Panc1 (cell line): Measurements from ENCODE around the gene LCE7A.

Source experiments
- CTCF ChIP-seq: fragments of 450-650 bp; IDR thresholded peaks from 2 replicates; pipeline ENCODE4 v1.5.1; 2017; ENCODE audit warnings: mild to moderate bottlenecking
- POLR2AphosphoS5 ChIP-seq: IDR thresholded peaks from 2 replicates; pipeline ENCODE4 v1.6.1; 2012; ENCODE audit warnings: mild to moderate bottlenecking, low read depth, low read length, moderate library complexity
- SIN3A ChIP-seq: IDR thresholded peaks from 2 replicates; pipeline ENCODE4 v1.6.1; 2012; ENCODE audit warnings: low read depth, mild to moderate bottlenecking, low read length, moderate library complexity, borderline replicate concordance; ENCODE audit not compliant: insufficient read depth
- TF ChIP-seq, protein P1 (sequence below), 2 experiments: IDR thresholded peaks; 2 replicates each; pipeline ENCODE4 v1.6.1; 2011 to 2012; ENCODE audit warnings: low read depth in 2 of 2, control low read depth in 1 of 2, low read length in 1 of 2, mild to moderate bottlenecking in 1 of 2, moderate library complexity in 1 of 2; ENCODE audit not compliant: insufficient read depth in 1 of 2

DNA sequence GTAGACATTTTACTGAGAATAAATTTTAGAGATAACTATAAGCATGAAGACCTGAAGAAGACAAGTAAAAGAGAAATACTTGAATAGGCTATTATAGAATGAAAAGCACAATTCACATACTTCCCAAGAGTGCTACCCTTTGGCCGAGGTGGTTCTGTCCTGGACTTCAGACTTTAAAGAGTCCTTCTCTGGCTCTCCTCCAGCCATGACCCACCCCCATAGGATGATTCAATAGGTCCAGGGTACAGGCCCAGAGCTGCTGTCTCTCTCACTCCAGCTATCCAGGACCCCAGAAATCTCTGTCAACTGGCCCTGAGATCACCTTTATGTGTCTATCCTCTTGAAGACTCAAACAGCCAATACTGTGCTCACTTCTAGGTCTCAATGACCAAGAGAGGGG, 17.0 kb downstream of the LCE7A start:
- TF ChIP-seq CTCF (no peak), POLR2AphosphoS5 (no peak), SIN3A (no peak)
- TF ChIP-seq, protein P1, sequence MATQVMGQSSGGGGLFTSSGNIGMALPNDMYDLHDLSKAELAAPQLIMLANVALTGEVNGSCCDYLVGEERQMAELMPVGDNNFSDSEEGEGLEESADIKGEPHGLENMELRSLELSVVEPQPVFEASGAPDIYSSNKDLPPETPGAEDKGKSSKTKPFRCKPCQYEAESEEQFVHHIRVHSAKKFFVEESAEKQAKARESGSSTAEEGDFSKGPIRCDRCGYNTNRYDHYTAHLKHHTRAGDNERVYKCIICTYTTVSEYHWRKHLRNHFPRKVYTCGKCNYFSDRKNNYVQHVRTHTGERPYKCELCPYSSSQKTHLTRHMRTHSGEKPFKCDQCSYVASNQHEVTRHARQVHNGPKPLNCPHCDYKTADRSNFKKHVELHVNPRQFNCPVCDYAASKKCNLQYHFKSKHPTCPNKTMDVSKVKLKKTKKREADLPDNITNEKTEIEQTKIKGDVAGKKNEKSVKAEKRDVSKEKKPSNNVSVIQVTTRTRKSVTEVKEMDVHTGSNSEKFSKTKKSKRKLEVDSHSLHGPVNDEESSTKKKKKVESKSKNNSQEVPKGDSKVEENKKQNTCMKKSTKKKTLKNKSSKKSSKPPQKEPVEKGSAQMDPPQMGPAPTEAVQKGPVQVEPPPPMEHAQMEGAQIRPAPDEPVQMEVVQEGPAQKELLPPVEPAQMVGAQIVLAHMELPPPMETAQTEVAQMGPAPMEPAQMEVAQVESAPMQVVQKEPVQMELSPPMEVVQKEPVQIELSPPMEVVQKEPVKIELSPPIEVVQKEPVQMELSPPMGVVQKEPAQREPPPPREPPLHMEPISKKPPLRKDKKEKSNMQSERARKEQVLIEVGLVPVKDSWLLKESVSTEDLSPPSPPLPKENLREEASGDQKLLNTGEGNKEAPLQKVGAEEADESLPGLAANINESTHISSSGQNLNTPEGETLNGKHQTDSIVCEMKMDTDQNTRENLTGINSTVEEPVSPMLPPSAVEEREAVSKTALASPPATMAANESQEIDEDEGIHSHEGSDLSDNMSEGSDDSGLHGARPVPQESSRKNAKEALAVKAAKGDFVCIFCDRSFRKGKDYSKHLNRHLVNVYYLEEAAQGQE (IDR thresholded peaks at IDR 0.05; ENCODE audit: insufficient read depth in 1 of 2, low read depth in 2 of 2, low read length in 1 of 2) = no peak
